MCF 10A (cell line): Measurements from ENCODE around the gene KCNJ14. TPM values are rescaled to one million over a fixed set of nuclear protein-coding genes. Genes with fewer than 3 reads are reported as not detected.

Experiments
- BruUV-seq: library from RNA; stranded (reverse); fragments of 400-500 nt; replicated peaks from 2 replicates; lab custom pipeline; 2021; lab: Mats Ljungman, UMichigan
- CTCF ChIA-PET: fragments of 300-600 bp; sonication (Branson Sonifier 250); formaldehyde crosslinking; extraction: SDS; loops from one replicate; lab custom pipeline; 2021; ENCODE audit warnings: antibody characterized with exemption, inconsistent platforms; lab: Yijun Ruan, JAX
- POLR2A ChIA-PET: fragments of 300-600, 350-650 bp; sonication (Branson Sonifier 250); formaldehyde crosslinking; extraction: SDS; loops from one replicate; lab custom pipeline; 2020; ENCODE audit warnings: antibody characterized with exemption, inconsistent platforms; lab: Yijun Ruan, JAX
- DNase-seq: peaks from one replicate; pipeline ENCODE4 v3.0.0-alpha.2; 2018; ENCODE audit not compliant: unreplicated experiment
- H3K27ac Mint-ChIP-seq: one replicate; pipeline ENCODE4 v1.8.0; 2022; ENCODE audit warnings: mild to moderate bottlenecking, low read depth, mixed read lengths; ENCODE audit not compliant: unreplicated experiment
- H3K27me3 Mint-ChIP-seq: one replicate; pipeline ENCODE4 v1.8.0; 2022; ENCODE audit warnings: mixed read lengths; ENCODE audit not compliant: insufficient read depth, unreplicated experiment
- H3K36me3 Mint-ChIP-seq: one replicate; pipeline ENCODE4 v1.8.0; 2022; ENCODE audit warnings: mild to moderate bottlenecking, moderate library complexity, mixed read lengths; ENCODE audit not compliant: insufficient read depth, unreplicated experiment
- H3K4me1 Mint-ChIP-seq: one replicate; pipeline ENCODE4 v1.8.0; 2022; ENCODE audit warnings: mixed read lengths; ENCODE audit not compliant: insufficient read depth, unreplicated experiment
- H3K4me3 Mint-ChIP-seq: one replicate; pipeline ENCODE4 v1.8.0; 2022; ENCODE audit warnings: mild to moderate bottlenecking, moderate library complexity, mixed read lengths; ENCODE audit not compliant: unreplicated experiment
- H3K9me3 Mint-ChIP-seq: one replicate; pipeline ENCODE4 v1.8.0; 2022; ENCODE audit warnings: mixed read lengths; ENCODE audit not compliant: unreplicated experiment
- intact Hi-C: fragments of 100-400 bp; cut with micrococcal nuclease; formaldehyde crosslinking; loops from 2 replicates; pipeline ENCODE4 v1.14.1; 2022
- total RNA-seq: library from RNA; stranded (reverse); gene quantifications from 2 replicates; pipeline ENCODE4 v1.2.3, GENCODE V29; 2022
- TF ChIP-seq, protein P1 (sequence below): fragments of 200-600 bp; IDR thresholded peaks from one replicate; pipeline ENCODE4 v1.8.0; 2022; ENCODE audit warnings: antibody characterized with exemption, mild to moderate bottlenecking; ENCODE audit not compliant: unreplicated experiment

Gene KCNJ14
- total RNA-seq, 1 experiment from 2014 or later, result 1.6 TPM

DNA sequence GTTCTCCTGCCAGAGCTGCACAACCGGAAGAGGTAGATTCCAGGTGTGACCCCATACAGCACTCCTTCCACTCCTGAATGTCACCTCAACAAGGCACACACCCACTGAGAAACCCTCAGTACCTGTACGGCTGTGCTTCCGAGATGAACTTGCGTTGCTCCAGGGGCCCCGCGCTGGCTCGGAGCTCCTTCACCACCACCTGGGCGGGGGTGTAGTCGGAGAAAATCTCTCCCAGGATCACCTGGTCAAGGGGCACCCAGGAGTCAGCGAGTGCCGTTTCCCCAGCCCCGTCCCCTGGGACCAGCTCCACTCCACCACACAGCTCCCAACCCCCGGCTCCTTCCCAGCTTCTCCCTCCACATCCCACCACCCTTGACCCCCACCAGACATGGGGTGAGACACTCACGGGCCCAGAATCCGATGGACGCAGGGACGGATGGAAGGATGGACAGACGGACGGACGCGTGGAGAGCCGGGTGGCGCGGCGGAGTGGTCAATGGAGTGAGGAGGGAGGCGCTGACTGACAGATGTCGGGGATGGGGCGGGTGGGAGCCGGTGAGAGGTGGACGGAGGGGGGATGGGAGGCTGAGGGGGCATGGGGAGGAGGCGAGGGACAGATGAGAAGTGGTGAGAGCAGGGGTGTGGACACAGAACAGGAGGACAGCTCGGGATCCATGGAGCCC, 53.5 kb downstream of the KCNJ14 start:
- peaks cover 5% of the 10 kb centered on the region for H3K36me3 Mint-ChIP-seq
- ChIA-PET POLR2A (interaction anchor here (1.1 kb wide), 1 partner anchor 76 kb away, joined by 3 read pairs; no protein-coding TSS in a partner anchor), CTCF (interaction anchor here (0.9 to 5.4 kb wide), 3 partner anchors 62 to 80 kb away, joined by 3 to 99 read pairs (median 6); no protein-coding TSS in a partner anchor)
- H3K27me3 Mint-ChIP-seq, result no peaks in the 10 kb centered on the region
- no peak overlapping the region for H3K4me3 Mint-ChIP-seq
- no peak overlapping the region for H3K27ac Mint-ChIP-seq
- TF ChIP-seq, protein P1, sequence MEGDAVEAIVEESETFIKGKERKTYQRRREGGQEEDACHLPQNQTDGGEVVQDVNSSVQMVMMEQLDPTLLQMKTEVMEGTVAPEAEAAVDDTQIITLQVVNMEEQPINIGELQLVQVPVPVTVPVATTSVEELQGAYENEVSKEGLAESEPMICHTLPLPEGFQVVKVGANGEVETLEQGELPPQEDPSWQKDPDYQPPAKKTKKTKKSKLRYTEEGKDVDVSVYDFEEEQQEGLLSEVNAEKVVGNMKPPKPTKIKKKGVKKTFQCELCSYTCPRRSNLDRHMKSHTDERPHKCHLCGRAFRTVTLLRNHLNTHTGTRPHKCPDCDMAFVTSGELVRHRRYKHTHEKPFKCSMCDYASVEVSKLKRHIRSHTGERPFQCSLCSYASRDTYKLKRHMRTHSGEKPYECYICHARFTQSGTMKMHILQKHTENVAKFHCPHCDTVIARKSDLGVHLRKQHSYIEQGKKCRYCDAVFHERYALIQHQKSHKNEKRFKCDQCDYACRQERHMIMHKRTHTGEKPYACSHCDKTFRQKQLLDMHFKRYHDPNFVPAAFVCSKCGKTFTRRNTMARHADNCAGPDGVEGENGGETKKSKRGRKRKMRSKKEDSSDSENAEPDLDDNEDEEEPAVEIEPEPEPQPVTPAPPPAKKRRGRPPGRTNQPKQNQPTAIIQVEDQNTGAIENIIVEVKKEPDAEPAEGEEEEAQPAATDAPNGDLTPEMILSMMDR, result no peak
- BruUV-seq, result no TSS peak
- no peaks in the 10 kb centered on the region for H3K9me3 Mint-ChIP-seq
- H3K4me1 Mint-ChIP-seq, result no peaks in the 10 kb centered on the region
- intact Hi-C loops, result no loop called here
- no peak for DNase-seq

DNA sequence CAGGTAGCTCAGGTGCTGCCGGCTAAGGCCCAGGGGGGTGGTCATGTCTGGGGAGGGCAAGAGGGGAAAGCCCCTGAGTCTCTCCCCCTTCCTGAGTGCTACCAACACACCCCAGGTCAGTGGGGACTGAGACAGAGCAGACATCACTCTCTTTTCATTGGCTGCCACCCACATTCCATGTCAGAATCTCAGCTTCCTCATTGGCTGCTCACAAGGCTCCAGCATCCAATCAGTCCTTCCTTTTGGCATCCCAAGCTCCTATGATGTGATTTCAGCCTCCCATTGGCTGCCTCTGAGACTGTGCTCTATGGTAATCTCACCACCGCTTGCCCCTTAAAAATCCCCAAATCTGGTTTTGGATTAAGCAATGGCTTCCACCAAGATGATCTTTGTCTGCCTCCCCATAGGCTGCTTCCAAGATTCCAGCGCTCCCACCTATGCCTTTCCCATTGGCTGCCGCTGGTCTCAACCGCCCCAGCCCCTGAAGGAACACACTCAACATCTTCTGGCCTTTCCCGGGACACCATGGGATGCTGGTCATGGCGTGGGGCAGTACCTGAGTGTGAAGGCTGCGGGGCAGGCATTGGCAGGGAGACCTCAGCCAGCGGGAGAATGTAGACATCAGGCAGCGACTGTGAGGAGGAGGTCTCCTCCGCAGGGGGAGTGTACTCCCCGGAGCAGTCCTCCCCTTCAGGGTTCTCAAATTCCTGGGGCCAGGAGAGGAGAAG, 54.3 kb downstream of the KCNJ14 start:
- TF ChIP-seq, protein P1, result no peak
- Mint-ChIP-seq H3K4me1 (no peaks in the 10 kb centered on the region), H3K36me3 (no peaks in the 10 kb centered on the region), H3K27ac (no peak overlapping the region), H3K27me3 (no peaks in the 10 kb centered on the region), H3K4me3 (no peak overlapping the region), H3K9me3 (no peaks in the 10 kb centered on the region)
- BruUV-seq, result no TSS peak
- ChIA-PET POLR2A (no interaction called here), CTCF (interaction anchor here (0.9 to 5.4 kb wide), 3 partner anchors 15 to 79 kb away, joined by 3 to 99 read pairs (median 3); no protein-coding TSS in a partner anchor)
- no peak for DNase-seq
- intact Hi-C loops, result no loop called here

DNA sequence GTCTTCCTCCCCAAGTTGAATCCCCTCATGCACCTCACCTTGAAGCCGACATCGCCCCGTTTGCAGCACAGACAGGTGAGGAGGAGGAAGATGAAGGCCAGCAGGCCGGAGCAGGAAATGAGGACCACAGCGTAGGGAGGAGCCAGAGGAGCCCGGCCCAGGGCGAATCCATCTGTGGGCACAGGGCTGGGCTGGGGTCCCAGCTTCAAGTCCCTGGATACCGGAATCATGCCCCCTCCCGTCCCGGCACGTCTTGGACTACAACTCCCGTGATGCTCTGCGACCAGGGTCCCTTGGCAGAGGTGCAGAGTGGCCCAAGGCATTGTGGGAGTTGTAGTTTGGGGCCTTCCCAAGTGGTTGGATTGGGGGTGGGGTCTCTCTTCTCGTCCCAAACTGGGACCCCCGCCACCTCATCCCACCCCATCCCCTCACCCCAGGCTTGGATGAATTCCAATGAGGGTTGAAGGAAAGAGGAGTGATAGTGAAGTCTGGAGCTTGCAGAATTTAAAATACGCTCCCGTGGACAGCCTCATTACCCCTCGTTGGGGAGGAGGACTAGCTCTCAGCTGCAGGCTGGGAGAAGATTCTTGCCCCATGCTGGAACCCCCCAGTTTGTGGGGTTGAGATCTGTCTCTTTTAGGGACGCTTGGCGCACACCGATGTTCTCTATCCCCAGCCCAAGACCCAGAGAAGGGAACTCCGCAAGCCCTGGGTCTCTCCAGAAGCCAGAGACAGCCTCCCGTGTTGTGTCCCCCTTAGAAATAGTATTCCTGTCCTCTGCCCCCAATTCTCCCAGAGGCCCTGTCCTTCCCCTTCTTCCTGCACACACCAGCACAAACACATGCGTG, 55.3 kb downstream of the KCNJ14 start:
- BruUV-seq, result no TSS peak
- ChIA-PET CTCF (interaction anchor here (1.0 kb wide), 1 partner anchor 14 kb away, joined by 3 read pairs; no protein-coding TSS in a partner anchor), POLR2A (interaction anchor here (0.7 kb wide), 1 partner anchor 69 kb away, joined by 3 read pairs; no protein-coding TSS in a partner anchor)
- peak; percentile 58 for DNase-seq
- no peak overlapping the region for H3K4me3 Mint-ChIP-seq
- no peaks in the 10 kb centered on the region for H3K4me1 Mint-ChIP-seq
- H3K27me3 Mint-ChIP-seq, result no peaks in the 10 kb centered on the region
- H3K27ac Mint-ChIP-seq, result no peak overlapping the region
- intact Hi-C loops, result no loop called here
- TF ChIP-seq, protein P1, result no peak
- no peaks in the 10 kb centered on the region for H3K36me3 Mint-ChIP-seq
- H3K9me3 Mint-ChIP-seq, result no peaks in the 10 kb centered on the region
